Colonic mucosa (tissue), 4 donors: ENCODE measurements around the gene NBEA. TPM values are rescaled to one million over a fixed set of nuclear protein-coding genes. Genes with fewer than 3 reads are reported as not detected.

Source experiments
- DNase-seq: peaks from one replicate; pipeline ENCODE4 v3.0.0-alpha.2; 2020
- H3K27ac ChIP-seq: fragments of 200-600 bp; one replicate; pipeline ENCODE4 v1.8.0; 2021
- H3K27me3 ChIP-seq: fragments of 200-600 bp; one replicate; pipeline ENCODE4 v1.8.0; 2021
- H3K36me3 ChIP-seq: fragments of 200-600 bp; one replicate; pipeline ENCODE4 v1.8.0; 2021
- H3K4me1 ChIP-seq: fragments of 200-600 bp; one replicate; pipeline ENCODE4 v1.8.0; 2021; ENCODE audit warnings: mild to moderate bottlenecking
- H3K4me3 ChIP-seq: fragments of 200-600 bp; one replicate; pipeline ENCODE4 v1.8.0; 2021
- H3K9ac ChIP-seq, 2 donors: one replicate each; pipeline ENCODE4 v1.7.0; 2013; ENCODE audit warnings: control low read depth in 2 of 2, low read depth in 2 of 2, low read length in 2 of 2
- H3K9me3 ChIP-seq: fragments of 200-600 bp; one replicate; pipeline ENCODE4 v1.8.0; 2021
- intact Hi-C: fragments of 100-400 bp; cut with DNase I; formaldehyde crosslinking; loops from one replicate; pipeline ENCODE4 v1.14.1; 2022
- total RNA-seq, 2 donors: library from RNA; stranded (reverse); fragmentation: NEBNext Ultra II Directional in 1 of 2; extraction: Animal tissue kit (Norgen Biotek cat#: 25700) in 1 of 2; gene quantifications; one replicate each; pipeline ENCODE4 v1.2.1, GENCODE V29; 2021
- TF ChIP-seq, protein P1 (sequence below): fragments of 200-600 bp; IDR thresholded peaks from one replicate; pipeline ENCODE4 v1.8.0; 2022; ENCODE audit warnings: antibody characterized with exemption, mild to moderate bottlenecking
- donor health status: healthy.
- donor health status: DM: no; HTN: no; CAD: no.
- donor health status: DM: no; HTN: no; CAD: no.

The NBEA gene
- total RNA-seq, 2 donors from 2014 or later: 1.9 to 5.5 TPM

DNA sequence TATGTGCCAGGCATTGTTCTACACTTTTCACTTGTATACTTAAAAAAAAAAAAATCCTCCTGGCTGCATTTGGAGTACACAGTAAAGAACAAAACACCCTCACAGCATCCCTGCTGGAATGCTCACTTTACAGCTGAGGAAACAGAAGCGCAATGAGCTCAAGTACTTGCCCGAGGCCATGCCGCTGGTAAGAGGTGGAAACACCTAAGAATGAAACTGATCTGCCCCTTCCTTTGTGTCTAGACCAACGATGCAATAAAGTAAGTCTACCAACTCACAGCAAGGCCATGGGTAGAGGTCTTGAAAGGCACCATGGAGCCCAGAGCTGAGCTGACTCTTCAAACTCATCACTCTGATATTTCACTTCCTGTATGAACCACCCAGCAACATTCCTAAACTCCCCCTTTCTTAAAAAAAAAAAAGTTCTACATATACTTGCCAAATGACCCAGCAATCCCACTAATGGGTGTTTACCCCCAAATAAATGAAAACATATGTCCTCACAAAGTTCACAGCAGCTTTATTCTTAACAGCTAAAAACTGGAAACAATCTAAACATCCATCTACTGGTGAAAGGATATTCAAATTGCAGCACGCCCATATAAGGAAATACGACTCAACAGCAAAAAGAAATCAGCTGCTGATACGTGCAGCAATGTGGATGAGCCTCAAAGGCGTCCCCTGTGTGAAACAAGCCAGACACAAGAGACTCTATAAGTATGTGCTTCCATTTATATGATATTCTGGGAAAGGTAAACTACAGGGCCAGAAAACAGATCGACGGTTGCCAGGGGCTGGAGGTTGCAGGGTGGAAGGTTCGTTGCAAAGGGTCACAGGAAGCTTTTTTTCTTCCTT is 771.1 kb downstream of the NBEA start:
- Histone ChIP-seq H3K27ac (no peak overlapping the region), H3K9me3 (no peaks in the 10 kb centered on the region), H3K36me3 (no peaks in the 10 kb centered on the region), H3K9ac (no peak overlapping the region), H3K27me3 (no peaks in the 10 kb centered on the region), H3K4me3 (no peak overlapping the region), H3K4me1 (no peaks in the 10 kb centered on the region)
- TF ChIP-seq, protein P1, sequence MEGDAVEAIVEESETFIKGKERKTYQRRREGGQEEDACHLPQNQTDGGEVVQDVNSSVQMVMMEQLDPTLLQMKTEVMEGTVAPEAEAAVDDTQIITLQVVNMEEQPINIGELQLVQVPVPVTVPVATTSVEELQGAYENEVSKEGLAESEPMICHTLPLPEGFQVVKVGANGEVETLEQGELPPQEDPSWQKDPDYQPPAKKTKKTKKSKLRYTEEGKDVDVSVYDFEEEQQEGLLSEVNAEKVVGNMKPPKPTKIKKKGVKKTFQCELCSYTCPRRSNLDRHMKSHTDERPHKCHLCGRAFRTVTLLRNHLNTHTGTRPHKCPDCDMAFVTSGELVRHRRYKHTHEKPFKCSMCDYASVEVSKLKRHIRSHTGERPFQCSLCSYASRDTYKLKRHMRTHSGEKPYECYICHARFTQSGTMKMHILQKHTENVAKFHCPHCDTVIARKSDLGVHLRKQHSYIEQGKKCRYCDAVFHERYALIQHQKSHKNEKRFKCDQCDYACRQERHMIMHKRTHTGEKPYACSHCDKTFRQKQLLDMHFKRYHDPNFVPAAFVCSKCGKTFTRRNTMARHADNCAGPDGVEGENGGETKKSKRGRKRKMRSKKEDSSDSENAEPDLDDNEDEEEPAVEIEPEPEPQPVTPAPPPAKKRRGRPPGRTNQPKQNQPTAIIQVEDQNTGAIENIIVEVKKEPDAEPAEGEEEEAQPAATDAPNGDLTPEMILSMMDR: no peak
- intact Hi-C loops: no loop called here
- DNase-seq: no peak

DNA sequence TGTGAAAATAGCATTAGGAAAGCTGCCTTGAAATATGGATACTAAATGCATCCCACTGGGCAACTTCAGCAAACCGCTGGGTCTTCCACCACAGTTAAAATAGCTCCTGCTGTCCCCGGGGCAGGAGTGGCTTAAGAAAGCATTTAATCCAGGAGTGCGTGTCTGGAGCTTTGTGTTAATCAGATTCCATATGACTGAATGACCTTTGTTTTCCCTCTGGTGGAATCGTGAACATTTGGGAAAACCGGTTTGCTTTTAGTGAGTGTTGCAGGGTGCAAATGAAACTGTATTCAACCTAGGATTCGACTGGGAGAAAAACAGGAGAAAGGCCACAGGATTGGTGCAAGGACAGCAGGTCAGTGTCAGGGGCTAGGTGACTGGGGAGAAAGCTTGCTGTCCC is 772.1 kb downstream of the NBEA start:
- no peak overlapping the region for H3K27ac ChIP-seq
- intact Hi-C loops: no loop called here
- H3K36me3 ChIP-seq: no peaks in the 10 kb centered on the region
- no peaks in the 10 kb centered on the region for H3K4me1 ChIP-seq
- no peak for DNase-seq
- H3K4me3 ChIP-seq: no peak overlapping the region
- H3K9me3 ChIP-seq: no peaks in the 10 kb centered on the region
- no peak overlapping the region for H3K9ac ChIP-seq
- TF ChIP-seq, protein P1: no peak
- H3K27me3 ChIP-seq: no peaks in the 10 kb centered on the region

DNA sequence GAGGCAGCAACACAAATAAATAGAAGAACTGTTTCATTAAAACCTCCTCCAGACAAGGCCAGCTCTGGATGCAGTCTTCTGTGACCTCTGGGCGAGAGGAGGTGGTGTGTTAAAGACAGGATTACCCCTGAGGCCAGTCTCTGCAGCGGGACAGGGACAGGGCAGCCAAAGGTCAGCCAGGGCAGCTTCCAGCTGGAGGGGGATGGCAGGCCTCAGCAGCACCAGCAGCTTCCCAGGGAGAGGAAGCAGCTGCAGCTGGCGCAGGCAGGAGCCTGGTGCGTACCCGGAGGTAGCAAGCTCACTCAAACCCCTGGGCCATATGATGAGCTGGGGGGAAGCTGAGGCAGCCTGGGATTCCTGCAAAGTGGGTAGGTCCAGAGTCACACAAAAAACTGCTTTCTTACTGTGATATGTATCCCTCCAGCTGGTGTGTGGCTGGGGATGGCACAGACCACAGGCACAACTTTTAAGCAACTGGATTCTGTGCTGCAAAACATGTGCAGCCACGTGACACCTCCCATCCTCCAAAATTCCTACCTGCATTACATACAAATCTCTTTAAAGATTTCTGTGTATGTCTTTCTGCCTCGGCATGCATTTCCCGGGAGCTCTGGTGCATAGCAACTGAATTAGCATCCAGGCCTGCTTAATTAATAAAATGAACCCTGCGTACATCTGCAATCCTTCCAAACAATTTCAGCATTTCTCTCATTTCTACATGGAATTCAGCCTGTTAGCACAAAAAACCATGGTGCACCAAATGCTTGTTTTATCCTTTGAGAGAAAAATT is 772.7 kb downstream of the NBEA start:
- no peak overlapping the region for H3K27ac ChIP-seq
- DNase-seq: no peak
- intact Hi-C loops: no loop called here
- no peaks in the 10 kb centered on the region for H3K9me3 ChIP-seq
- H3K4me1 ChIP-seq: no peaks in the 10 kb centered on the region
- no peaks in the 10 kb centered on the region for H3K36me3 ChIP-seq
- H3K27me3 ChIP-seq: no peaks in the 10 kb centered on the region
- H3K9ac ChIP-seq: no peak overlapping the region
- TF ChIP-seq, protein P1: no peak
- H3K4me3 ChIP-seq: no peak overlapping the region

DNA sequence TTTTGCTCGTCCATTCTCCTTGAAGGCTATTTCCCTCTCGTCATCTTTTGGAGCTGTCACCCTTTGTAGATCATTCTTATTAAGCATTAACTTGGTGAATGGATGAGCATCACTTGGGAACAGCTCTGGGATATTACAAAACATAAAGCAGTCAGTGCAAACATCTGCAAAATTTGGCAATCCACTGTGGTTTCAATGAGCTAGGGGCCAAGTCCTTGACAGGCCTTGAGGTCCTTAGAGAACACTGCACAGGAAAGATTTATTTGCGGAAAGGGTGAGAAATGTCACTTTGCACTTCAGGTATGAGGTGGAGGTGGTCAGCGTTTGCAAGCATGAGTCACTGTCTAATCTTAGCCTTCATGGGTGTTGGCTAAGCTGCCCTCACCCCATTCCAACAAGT is 774.1 kb downstream of the NBEA start:
- no peak overlapping the region for H3K9ac ChIP-seq
- no peak overlapping the region for H3K4me3 ChIP-seq
- H3K4me1 ChIP-seq: no peaks in the 10 kb centered on the region
- H3K27me3 ChIP-seq: no peaks in the 10 kb centered on the region
- no peaks in the 10 kb centered on the region for H3K36me3 ChIP-seq
- TF ChIP-seq, protein P1: no peak
- intact Hi-C loops: no loop called here
- no peak for DNase-seq
- H3K27ac ChIP-seq: no peak overlapping the region
- no peaks in the 10 kb centered on the region for H3K9me3 ChIP-seq

DNA sequence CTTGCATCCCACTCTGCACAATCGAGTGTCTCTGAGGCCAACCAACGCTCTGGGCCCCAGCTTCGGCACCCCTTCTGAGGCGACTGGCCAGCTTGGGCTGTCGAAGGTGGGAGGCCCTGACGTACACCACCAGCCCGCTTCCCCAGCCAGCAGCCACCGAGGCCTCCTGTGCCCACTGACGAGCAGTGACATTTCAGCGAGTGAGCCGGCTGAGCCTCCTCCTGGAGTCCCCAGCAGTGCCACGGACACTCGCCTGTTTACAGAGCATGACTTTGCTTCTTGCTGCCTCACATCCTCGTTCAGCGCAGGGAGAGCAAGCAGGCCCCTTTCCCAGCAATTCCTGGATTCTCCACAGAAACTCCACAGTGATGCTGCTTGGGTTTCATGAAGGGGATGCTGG is 774.7 kb downstream of the NBEA start:
- Histone ChIP-seq H3K4me1 (no peaks in the 10 kb centered on the region), H3K9ac (no peak overlapping the region), H3K4me3 (no peak overlapping the region), H3K27ac (no peak overlapping the region), H3K9me3 (no peaks in the 10 kb centered on the region), H3K27me3 (no peaks in the 10 kb centered on the region), H3K36me3 (no peaks in the 10 kb centered on the region)
- intact Hi-C loops: no loop called here
- TF ChIP-seq, protein P1: no peak
- DNase-seq: no peak
